HEK293 (cell line): ENCODE results near the gene RNF212.

ENCODE experiments used
- GLI4 ChIP-seq: fragments of 450-650 bp; formaldehyde crosslinking; IDR thresholded peaks from 2 replicates; pipeline ENCODE4 v1.5.1; 2016; ENCODE audit warnings: missing biosample characterization, missing genetic modification characterization
- PRDM1 ChIP-seq: fragments of 450-650 bp; formaldehyde crosslinking; IDR thresholded peaks from 2 replicates; pipeline ENCODE4; 2016; ENCODE audit warnings: missing biosample characterization, missing genetic modification characterization
- RBAK ChIP-seq: fragments of 450-650 bp; formaldehyde crosslinking; IDR thresholded peaks from 2 replicates; pipeline ENCODE4 v1.5.1; 2016; ENCODE audit warnings: missing biosample characterization, missing genetic modification characterization
- SALL2 ChIP-seq: fragments of 450-650 bp; formaldehyde crosslinking; IDR thresholded peaks from 2 replicates; pipeline ENCODE4 v1.5.0; 2017; ENCODE audit warnings: missing biosample characterization, mild to moderate bottlenecking, missing genetic modification characterization, borderline replicate concordance
- SCRT2 ChIP-seq: fragments of 450-650 bp; formaldehyde crosslinking; IDR thresholded peaks from 2 replicates; pipeline ENCODE4 v1.5.1; 2016; ENCODE audit warnings: missing biosample characterization, missing genetic modification characterization
- YY1 ChIP-seq: fragments of 450-650 bp; formaldehyde crosslinking; IDR thresholded peaks from 2 replicates; pipeline ENCODE4 v1.5.1; 2018; ENCODE audit warnings: missing biosample characterization, missing genetic modification characterization
- ZBTB7A ChIP-seq: fragments of 450-650 bp; formaldehyde crosslinking; IDR thresholded peaks from 2 replicates; pipeline ENCODE4 v1.5.1; 2016; ENCODE audit warnings: low read depth, missing biosample characterization, missing genetic modification characterization
- ZBTB8A ChIP-seq: fragments of 450-650 bp; formaldehyde crosslinking; IDR thresholded peaks from 2 replicates; pipeline ENCODE4 v1.5.1; 2016; ENCODE audit warnings: missing biosample characterization, missing genetic modification characterization
- ZFP41 ChIP-seq: fragments of 450-650 bp; formaldehyde crosslinking; IDR thresholded peaks from 2 replicates; pipeline ENCODE4 v1.5.1; 2016; ENCODE audit warnings: missing biosample characterization, missing genetic modification characterization, borderline replicate concordance
- ZIC2 ChIP-seq: fragments of 450-650 bp; formaldehyde crosslinking; IDR thresholded peaks from 2 replicates; pipeline ENCODE4 v1.5.1; 2016; ENCODE audit warnings: missing biosample characterization, missing genetic modification characterization
- ZNF155 ChIP-seq: fragments of 450-650 bp; formaldehyde crosslinking; IDR thresholded peaks from 2 replicates; pipeline ENCODE4 v1.5.1; 2016; ENCODE audit warnings: missing biosample characterization, missing genetic modification characterization
- ZNF302 ChIP-seq: fragments of 450-650 bp; formaldehyde crosslinking; IDR thresholded peaks from 2 replicates; pipeline ENCODE4 v1.5.1; 2016; ENCODE audit warnings: missing biosample characterization, missing genetic modification characterization, low read depth
- ZNF324 ChIP-seq: fragments of 450-650 bp; formaldehyde crosslinking; IDR thresholded peaks from 2 replicates; pipeline ENCODE4 v1.5.1; 2016; ENCODE audit warnings: missing biosample characterization, missing genetic modification characterization
- ZNF354C ChIP-seq: fragments of 450-650 bp; formaldehyde crosslinking; IDR thresholded peaks from 2 replicates; pipeline ENCODE4 v1.5.1; 2016; ENCODE audit warnings: missing biosample characterization, missing genetic modification characterization, low read depth, borderline replicate concordance
- ZNF416 ChIP-seq: fragments of 450-650 bp; formaldehyde crosslinking; IDR thresholded peaks from 2 replicates; pipeline ENCODE4 v1.5.1; 2016; ENCODE audit warnings: missing biosample characterization, missing genetic modification characterization
- ZNF433 ChIP-seq: fragments of 450-650 bp; formaldehyde crosslinking; IDR thresholded peaks from 2 replicates; pipeline ENCODE4 v1.5.1; 2016; ENCODE audit warnings: missing biosample characterization, missing genetic modification characterization, low read depth
- ZNF560 ChIP-seq: fragments of 450-650 bp; formaldehyde crosslinking; IDR thresholded peaks from 2 replicates; pipeline ENCODE4 v1.5.1; 2017; ENCODE audit warnings: missing biosample characterization, missing genetic modification characterization, borderline replicate concordance
- ZNF561 ChIP-seq: fragments of 450-650 bp; IDR thresholded peaks from 2 replicates; pipeline ENCODE4 v1.5.1; 2018; ENCODE audit warnings: missing biosample characterization, missing genetic modification characterization, borderline replicate concordance
- ZNF600 ChIP-seq: fragments of 450-650 bp; formaldehyde crosslinking; IDR thresholded peaks from 2 replicates; pipeline ENCODE4 v1.5.1; 2016; ENCODE audit warnings: missing biosample characterization, missing genetic modification characterization
- ZNF623 ChIP-seq: fragments of 450-650 bp; formaldehyde crosslinking; IDR thresholded peaks from 2 replicates; pipeline ENCODE4 v1.5.1; 2016; ENCODE audit warnings: missing biosample characterization, missing genetic modification characterization
- ZNF654 ChIP-seq: fragments of 450-650 bp; formaldehyde crosslinking; IDR thresholded peaks from 2 replicates; pipeline ENCODE4 v1.5.1; 2016; ENCODE audit warnings: low read depth, missing biosample characterization, missing genetic modification characterization
- ZNF670 ChIP-seq: fragments of 450-650 bp; formaldehyde crosslinking; IDR thresholded peaks from 2 replicates; pipeline ENCODE4 v1.5.1; 2016; ENCODE audit warnings: missing biosample characterization, missing genetic modification characterization, low read depth
- ZNF707 ChIP-seq: fragments of 450-650 bp; formaldehyde crosslinking; IDR thresholded peaks from 2 replicates; pipeline ENCODE4 v1.5.1; 2016; ENCODE audit warnings: missing biosample characterization, missing genetic modification characterization
- ZNF792 ChIP-seq: fragments of 450-650 bp; formaldehyde crosslinking; IDR thresholded peaks from 2 replicates; pipeline ENCODE4 v1.5.1; 2016; ENCODE audit warnings: missing biosample characterization, missing genetic modification characterization
- TF ChIP-seq, protein P1 (sequence below): fragments of 450-650 bp; formaldehyde crosslinking; IDR thresholded peaks from 2 replicates; pipeline ENCODE4 v1.5.1; 2016; ENCODE audit warnings: missing biosample characterization, missing genetic modification characterization
- TF ChIP-seq, protein P2 (sequence below): fragments of 450-650 bp; formaldehyde crosslinking; IDR thresholded peaks from 2 replicates; pipeline ENCODE4 v1.5.1; 2017; ENCODE audit warnings: missing biosample characterization, missing genetic modification characterization
- TF ChIP-seq, protein P3 (sequence below): fragments of 450-650 bp; formaldehyde crosslinking; IDR thresholded peaks from 2 replicates; pipeline ENCODE4 v1.5.1; 2016; ENCODE audit warnings: missing biosample characterization, missing genetic modification characterization
- TF ChIP-seq, protein P4 (sequence below): fragments of 450-650 bp; formaldehyde crosslinking; IDR thresholded peaks from 2 replicates; pipeline ENCODE4 v1.5.1; 2017; ENCODE audit warnings: missing biosample characterization, mild to moderate bottlenecking, missing genetic modification characterization, moderate library complexity
- TF ChIP-seq, protein P5 (sequence below): fragments of 450-650 bp; formaldehyde crosslinking; IDR thresholded peaks from 2 replicates; pipeline ENCODE4 v1.5.1; 2016; ENCODE audit warnings: missing biosample characterization, missing genetic modification characterization
- TF ChIP-seq, protein P6 (sequence below): fragments of 450-650 bp; formaldehyde crosslinking; IDR thresholded peaks from 2 replicates; pipeline ENCODE4 v1.5.1; 2016; ENCODE audit warnings: missing biosample characterization, missing genetic modification characterization
- TF ChIP-seq, protein P7 (sequence below): fragments of 450-650 bp; formaldehyde crosslinking; IDR thresholded peaks from 2 replicates; pipeline ENCODE4 v1.5.1; 2016; ENCODE audit warnings: missing biosample characterization, missing genetic modification characterization

RNF212 gene

DNA sequence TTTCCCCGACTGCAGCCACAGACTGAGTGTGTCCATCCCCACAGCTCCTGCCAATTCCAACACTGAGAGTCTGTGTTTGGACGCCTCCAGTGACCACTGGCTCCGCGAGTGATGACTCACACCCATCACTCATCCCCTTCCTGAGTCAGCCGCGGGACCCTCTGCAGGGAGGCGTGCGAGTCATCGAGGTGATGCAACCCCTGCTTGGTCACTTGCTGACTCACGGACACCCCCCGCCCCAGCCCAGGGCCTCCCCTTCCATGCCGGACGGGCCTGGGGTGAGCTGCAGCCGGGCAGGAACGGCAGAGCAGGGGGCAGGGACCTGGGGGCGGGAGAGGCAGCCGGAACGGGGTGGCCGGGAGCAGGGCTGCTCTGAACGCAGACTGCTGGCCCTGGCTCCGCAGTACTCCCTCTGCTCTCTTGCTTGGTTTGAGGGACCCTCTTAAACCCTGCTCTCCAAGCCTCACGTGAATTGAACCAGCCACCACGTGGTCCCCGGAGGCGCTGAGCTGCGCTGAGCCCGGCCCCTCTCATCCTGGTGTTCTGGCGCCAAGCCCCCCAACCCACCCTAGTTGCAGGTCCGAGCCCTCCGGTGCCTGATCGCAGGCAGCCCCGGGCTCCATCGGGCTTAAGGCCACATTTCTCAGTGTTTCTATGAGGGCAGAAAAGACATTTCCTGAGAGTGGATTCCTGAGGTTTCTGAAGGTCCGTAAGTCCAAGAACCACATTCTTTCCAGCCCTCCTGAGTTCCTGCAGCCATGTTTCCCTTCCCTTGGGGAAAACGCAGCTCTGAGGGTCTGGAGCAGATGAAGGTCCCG, 69.5 kb downstream of the RNF212 start (continued):
- TF ChIP-seq, protein P1, sequence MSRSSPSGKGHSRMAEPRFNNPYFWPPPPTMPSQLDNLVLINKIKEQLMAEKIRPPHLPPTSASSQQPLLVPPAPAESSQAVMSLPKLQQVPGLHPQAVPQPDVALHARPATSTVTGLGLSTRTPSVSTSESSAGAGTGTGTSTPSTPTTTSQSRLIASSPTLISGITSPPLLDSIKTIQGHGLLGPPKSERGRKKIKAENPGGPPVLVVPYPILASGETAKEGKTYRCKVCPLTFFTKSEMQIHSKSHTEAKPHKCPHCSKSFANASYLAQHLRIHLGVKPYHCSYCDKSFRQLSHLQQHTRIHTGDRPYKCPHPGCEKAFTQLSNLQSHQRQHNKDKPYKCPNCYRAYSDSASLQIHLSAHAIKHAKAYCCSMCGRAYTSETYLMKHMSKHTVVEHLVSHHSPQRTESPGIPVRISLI (tag by site-specific recombination), result no peak
- TF ChIP-seq, protein P2, sequence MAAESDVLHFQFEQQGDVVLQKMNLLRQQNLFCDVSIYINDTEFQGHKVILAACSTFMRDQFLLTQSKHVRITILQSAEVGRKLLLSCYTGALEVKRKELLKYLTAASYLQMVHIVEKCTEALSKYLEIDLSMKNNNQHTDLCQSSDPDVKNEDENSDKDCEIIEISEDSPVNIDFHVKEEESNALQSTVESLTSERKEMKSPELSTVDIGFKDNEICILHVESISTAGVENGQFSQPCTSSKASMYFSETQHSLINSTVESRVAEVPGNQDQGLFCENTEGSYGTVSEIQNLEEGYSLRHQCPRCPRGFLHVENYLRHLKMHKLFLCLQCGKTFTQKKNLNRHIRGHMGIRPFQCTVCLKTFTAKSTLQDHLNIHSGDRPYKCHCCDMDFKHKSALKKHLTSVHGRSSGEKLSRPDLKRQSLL (tag by site-specific recombination), result no peak
- TF ChIP-seq ZNF416 (tag by site-specific recombination), result no peak
- TF ChIP-seq, protein P3, sequence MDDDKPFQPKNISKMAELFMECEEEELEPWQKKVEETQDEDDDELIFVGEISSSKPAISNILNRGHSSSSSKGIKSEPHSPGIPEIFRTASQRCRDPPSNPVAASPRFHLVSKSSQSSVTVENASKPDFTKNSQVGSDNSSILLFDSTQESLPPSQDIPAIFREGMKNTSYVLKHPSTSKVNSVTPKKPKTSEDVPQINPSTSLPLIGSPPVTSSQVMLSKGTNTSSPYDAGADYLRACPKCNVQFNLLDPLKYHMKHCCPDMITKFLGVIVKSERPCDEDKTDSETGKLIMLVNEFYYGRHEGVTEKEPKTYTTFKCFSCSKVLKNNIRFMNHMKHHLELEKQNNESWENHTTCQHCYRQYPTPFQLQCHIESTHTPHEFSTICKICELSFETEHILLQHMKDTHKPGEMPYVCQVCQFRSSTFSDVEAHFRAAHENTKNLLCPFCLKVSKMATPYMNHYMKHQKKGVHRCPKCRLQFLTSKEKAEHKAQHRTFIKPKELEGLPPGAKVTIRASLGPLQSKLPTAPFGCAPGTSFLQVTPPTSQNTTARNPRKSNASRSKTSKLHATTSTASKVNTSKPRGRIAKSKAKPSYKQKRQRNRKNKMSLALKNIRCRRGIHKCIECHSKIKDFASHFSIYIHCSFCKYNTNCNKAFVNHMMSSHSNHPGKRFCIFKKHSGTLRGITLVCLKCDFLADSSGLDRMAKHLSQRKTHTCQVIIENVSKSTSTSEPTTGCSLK (tag by site-specific recombination), result no peak
- TF ChIP-seq PRDM1, result no peak
- no peak for TF ChIP-seq ZNF670 (tag by site-specific recombination)
- no peak for TF ChIP-seq ZFP41 (tag by site-specific recombination)
- no peak for TF ChIP-seq ZNF707 (tag by site-specific recombination)
- TF ChIP-seq YY1 (tag by site-specific recombination), result no peak
- TF ChIP-seq ZIC2 (tag by site-specific recombination), result peak; percentile 95
- TF ChIP-seq SALL2 (tag by site-specific recombination), result no peak
- TF ChIP-seq, protein P4, sequence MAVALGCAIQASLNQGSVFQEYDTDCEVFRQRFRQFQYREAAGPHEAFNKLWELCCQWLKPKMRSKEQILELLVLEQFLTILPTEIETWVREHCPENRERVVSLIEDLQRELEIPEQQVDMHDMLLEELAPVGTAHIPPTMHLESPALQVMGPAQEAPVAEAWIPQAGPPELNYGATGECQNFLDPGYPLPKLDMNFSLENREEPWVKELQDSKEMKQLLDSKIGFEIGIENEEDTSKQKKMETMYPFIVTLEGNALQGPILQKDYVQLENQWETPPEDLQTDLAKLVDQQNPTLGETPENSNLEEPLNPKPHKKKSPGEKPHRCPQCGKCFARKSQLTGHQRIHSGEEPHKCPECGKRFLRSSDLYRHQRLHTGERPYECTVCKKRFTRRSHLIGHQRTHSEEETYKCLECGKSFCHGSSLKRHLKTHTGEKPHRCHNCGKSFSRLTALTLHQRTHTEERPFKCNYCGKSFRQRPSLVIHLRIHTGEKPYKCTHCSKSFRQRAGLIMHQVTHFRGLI (tag by site-specific recombination), result no peak
- TF ChIP-seq ZNF561 (tag by site-specific recombination), result no peak
- TF ChIP-seq ZBTB8A (tag by site-specific recombination), result peak; percentile 39; the same call in 1 of the 2 replicates
- TF ChIP-seq ZBTB7A (tag by site-specific recombination), result no peak
- TF ChIP-seq, protein P5, sequence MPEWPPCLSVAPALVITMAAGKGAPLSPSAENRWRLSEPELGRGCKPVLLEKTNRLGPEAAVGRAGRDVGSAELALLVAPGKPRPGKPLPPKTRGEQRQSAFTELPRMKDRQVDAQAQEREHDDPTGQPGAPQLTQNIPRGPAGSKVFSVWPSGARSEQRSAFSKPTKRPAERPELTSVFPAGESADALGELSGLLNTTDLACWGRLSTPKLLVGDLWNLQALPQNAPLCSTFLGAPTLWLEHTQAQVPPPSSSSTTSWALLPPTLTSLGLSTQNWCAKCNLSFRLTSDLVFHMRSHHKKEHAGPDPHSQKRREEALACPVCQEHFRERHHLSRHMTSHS (tag by site-specific recombination), result 0 out of 2 replicates have a peak, but pooled peaks have one; percentile 46
- TF ChIP-seq, protein P6, sequence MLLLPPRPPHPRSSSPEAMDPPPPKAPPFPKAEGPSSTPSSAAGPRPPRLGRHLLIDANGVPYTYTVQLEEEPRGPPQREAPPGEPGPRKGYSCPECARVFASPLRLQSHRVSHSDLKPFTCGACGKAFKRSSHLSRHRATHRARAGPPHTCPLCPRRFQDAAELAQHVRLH (tag by site-specific recombination), result no peak
- no peak for TF ChIP-seq ZNF433
- TF ChIP-seq ZNF560 (tag by site-specific recombination), result no peak
- TF ChIP-seq ZNF623 (tag by site-specific recombination), result 0 out of 2 replicates have a peak, but pooled peaks have one; percentile 10
- no peak for TF ChIP-seq ZNF155
- peak; percentile 35; the same call in 1 of the 2 replicates for TF ChIP-seq SCRT2 (tag by site-specific recombination)
- no peak for TF ChIP-seq ZNF302
- TF ChIP-seq, protein P7, sequence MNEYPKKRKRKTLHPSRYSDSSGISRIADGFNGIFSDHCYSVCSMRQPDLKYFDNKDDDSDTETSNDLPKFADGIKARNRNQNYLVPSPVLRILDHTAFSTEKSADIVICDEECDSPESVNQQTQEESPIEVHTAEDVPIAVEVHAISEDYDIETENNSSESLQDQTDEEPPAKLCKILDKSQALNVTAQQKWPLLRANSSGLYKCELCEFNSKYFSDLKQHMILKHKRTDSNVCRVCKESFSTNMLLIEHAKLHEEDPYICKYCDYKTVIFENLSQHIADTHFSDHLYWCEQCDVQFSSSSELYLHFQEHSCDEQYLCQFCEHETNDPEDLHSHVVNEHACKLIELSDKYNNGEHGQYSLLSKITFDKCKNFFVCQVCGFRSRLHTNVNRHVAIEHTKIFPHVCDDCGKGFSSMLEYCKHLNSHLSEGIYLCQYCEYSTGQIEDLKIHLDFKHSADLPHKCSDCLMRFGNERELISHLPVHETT, result peak; percentile 79
- peak; percentile 83 for TF ChIP-seq ZNF600
- peak; percentile 97 for TF ChIP-seq ZNF324 (tag by site-specific recombination)
- TF ChIP-seq ZNF354C, result no peak
- no peak for TF ChIP-seq ZNF654 (tag by site-specific recombination)
- TF ChIP-seq RBAK, result no peak; the same call in 1 of the 2 replicates
- no peak for TF ChIP-seq GLI4 (tag by site-specific recombination)
- TF ChIP-seq ZNF792 (tag by site-specific recombination), result no peak
